Prostate gland (tissue), 2 donors: ENCODE measurements around the gene GID8. TPM values are rescaled to one million over a fixed set of nuclear protein-coding genes. Genes with fewer than 3 reads are reported as not detected.

ENCODE experiments used
- DNase-seq: peaks from one replicate; pipeline ENCODE4 v3.0.0-alpha.2; 2019; ENCODE audit warnings: low spot score
- H3K27ac ChIP-seq, 2 donors: fragments of 200-600 bp; sonication (generic); 2 replicates each; pipeline ENCODE4 v1.5.1; 2017 to 2019
- H3K27me3 ChIP-seq: fragments of 200-600 bp; sonication (generic); replicated peaks from 2 replicates; pipeline ENCODE4 v1.5.1; 2019; ENCODE audit not compliant: insufficient read depth
- H3K36me3 ChIP-seq, 2 donors: fragments of 200-600 bp; sonication (generic); 1 replicate in 1 of 2; 2 replicates in 1 of 2; pipeline versions ENCODE4 v1.5.1 to v1.8.1; 2017 to 2019
- H3K4me1 ChIP-seq: fragments of 200-600 bp; sonication (generic); replicated peaks from 2 replicates; pipeline ENCODE4 v1.5.1; 2019
- H3K4me3 ChIP-seq, 2 donors: fragments of 200-600 bp; sonication (generic); 2 replicates each; pipeline ENCODE4 v1.5.1; 2017 to 2019
- H3K9me3 ChIP-seq: fragments of 200-600 bp; sonication (generic); 2 replicates; pipeline ENCODE4 v1.5.1; 2017
- POLR2A ChIP-seq: fragments of 450-650 bp; IDR thresholded peaks from one replicate; pipeline ENCODE4 v1.6.1; 2016; ENCODE audit warnings: antibody characterized with exemption, mild to moderate bottlenecking
- POLR2AphosphoS5 ChIP-seq: sonication (generic); formaldehyde crosslinking; IDR thresholded peaks from one replicate; pipeline ENCODE4 v1.6.1; 2017; ENCODE audit warnings: antibody characterized with exemption
- WGBS: methylation state at CpG from one replicate; pipeline ENCODE4 v1.1.5; 2018; 5-methylcytosine and 5-hydroxymethylcytosine counted together
- intact Hi-C: fragments of 100-400 bp; cut with DNase I; formaldehyde crosslinking; loops from one replicate; pipeline ENCODE4 v1.14.2; 2022
- total RNA-seq, 2 donors: library from RNA; depleted of rRNA; stranded (reverse); fragments of >200 nt; gene quantifications; one replicate each; pipeline ENCODE4 v1.1.0, GENCODE V29; 2016
- TF ChIP-seq, protein P1 (sequence below), 4 experiments: fragments of 200-600 bp in 2 of 4; fragments of 450-650 bp in 2 of 4; sonication (generic) in 2 of 4; IDR thresholded peaks; 1 replicate in 3 of 4; 2 replicates in 1 of 4; pipeline ENCODE4 v1.5.1; 2016 to 2019; ENCODE audit warnings: antibody characterized with exemption in 4 of 4, mild to moderate bottlenecking in 2 of 4, moderate library complexity in 2 of 4

GID8 gene
- total RNA-seq, 2 donors from 2014 or later, result 38.7 to 42.7 TPM

DNA sequence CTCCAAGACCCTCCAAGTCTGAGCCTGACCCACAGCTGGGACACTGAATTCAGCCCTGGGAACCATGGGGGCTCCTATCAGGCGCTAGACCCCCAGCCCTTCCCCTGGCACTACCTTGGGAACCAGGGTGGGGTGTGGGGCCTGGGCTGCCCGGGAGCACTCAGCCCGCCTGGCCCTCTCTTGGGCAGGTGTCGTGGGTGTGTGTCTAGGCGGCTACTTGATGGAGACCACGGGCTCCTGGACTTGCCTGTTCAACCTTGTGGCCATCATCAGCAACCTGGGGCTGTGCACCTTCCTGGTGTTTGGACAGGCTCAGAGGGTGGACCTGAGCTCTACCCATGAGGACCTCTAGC, 29.2 kb downstream of the GID8 start:
- TF ChIP-seq POLR2A, result no peak
- TF ChIP-seq POLR2AphosphoS5, result no peak
- TF ChIP-seq, protein P1, sequence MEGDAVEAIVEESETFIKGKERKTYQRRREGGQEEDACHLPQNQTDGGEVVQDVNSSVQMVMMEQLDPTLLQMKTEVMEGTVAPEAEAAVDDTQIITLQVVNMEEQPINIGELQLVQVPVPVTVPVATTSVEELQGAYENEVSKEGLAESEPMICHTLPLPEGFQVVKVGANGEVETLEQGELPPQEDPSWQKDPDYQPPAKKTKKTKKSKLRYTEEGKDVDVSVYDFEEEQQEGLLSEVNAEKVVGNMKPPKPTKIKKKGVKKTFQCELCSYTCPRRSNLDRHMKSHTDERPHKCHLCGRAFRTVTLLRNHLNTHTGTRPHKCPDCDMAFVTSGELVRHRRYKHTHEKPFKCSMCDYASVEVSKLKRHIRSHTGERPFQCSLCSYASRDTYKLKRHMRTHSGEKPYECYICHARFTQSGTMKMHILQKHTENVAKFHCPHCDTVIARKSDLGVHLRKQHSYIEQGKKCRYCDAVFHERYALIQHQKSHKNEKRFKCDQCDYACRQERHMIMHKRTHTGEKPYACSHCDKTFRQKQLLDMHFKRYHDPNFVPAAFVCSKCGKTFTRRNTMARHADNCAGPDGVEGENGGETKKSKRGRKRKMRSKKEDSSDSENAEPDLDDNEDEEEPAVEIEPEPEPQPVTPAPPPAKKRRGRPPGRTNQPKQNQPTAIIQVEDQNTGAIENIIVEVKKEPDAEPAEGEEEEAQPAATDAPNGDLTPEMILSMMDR (IDR thresholded peaks at IDR 0.05), result no peak
- Histone ChIP-seq H3K4me1 (no peaks in the 10 kb centered on the region), H3K4me3 (no peak overlapping the region), H3K27me3 (peaks cover 4% of the 10 kb centered on the region), H3K36me3 (no peaks in the 10 kb centered on the region), H3K9me3 (no peaks in the 10 kb centered on the region), H3K27ac (no peak overlapping the region)
- no peak for DNase-seq
- 98% methylated on average over 5 of the region's 6 CpGs for WGBS
- intact Hi-C loops, result no loop called here

DNA sequence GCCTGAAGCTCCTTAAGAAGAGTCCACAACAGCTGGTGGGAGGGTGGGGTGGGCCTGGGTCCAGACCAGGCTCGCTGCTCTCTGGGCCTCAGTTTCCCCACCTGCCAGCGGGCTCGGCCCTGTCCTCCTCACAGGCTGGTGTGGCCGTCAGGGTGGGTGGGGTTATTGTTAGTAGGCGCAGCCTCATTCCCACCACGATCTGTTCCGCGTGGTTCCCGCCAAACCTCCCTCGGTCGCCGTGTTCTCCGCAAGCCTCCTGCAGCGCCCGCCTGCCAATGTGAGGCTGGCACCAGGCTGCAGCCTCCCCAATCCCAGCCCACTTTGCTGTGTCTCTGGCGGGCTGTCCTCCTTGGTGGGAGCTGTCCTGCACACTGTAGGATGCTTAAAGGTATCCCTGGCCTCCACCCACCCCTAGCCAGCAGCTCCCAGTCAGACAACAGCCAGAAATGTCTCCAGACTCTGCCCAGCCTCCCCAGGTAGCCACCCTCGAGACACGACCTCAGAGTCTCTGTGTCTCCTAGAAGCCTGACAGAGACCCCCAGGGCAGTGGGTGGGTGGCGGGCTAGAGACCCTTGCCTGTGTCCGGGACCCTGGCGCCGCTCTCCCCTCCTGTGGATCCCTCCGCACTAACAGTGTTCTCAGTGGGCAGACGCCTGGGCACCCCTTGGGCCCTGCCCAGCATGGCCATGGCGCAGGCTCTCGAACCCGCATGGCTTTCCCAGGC, 29.8 kb downstream of the GID8 start:
- Histone ChIP-seq H3K36me3 (no peaks in the 10 kb centered on the region), H3K27me3 (peaks cover 7% of the 10 kb centered on the region), H3K27ac (no peak overlapping the region), H3K4me3 (no peak overlapping the region), H3K4me1 (no peaks in the 10 kb centered on the region), H3K9me3 (no peaks in the 10 kb centered on the region)
- intact Hi-C loops, result no loop called here
- 95% methylated on average over 27 of the region's 27 CpGs for WGBS
- no peak for DNase-seq
- TF ChIP-seq POLR2A, result no peak

DNA sequence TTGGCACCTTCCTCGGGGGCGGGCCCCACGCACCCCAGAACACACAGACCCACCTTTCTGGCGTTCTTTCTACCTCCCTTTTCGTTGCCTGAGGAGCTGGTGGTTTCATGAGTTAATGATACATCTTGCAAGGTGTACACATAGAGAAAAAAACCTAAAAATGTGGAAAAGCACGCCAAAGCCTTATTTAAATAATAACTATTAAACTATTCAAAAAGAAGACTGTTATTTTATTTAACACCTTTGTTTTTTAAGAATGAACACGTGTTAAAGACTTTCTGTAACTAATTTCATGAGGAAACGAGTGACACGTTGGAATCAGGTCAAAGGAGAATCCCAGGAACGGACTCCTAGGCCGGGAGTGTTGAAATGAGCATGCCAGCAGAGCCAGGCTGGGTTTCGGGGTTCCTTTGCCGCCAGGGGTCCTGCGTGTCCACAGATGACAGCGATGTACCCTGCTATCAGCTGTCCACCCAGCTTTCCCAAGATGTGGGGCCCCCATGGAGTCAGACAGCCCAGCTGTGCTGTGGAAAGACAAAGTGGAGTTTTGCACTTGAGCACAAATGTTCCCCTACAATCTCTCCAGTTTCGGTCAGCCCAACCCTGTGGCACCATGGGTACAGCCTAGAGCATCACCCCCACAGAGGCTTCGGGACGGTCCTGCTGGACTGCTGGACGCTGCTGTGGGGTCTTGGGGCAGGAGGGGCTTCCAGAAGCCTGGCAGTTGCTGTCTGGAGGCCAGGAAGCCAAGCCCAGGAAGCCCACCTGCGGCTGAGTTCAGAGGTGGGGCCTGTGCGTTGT, 30.6 kb downstream of the GID8 start:
- no peak overlapping the region for H3K27ac ChIP-seq
- H3K27me3 ChIP-seq, result peaks cover 14% of the 10 kb centered on the region
- H3K4me1 ChIP-seq, result no peaks in the 10 kb centered on the region
- TF ChIP-seq, protein P1 (IDR thresholded peaks at IDR 0.05), result no peak
- no peak for TF ChIP-seq POLR2AphosphoS5
- TF ChIP-seq POLR2A, result no peak
- 85% methylated on average over 20 of the region's 21 CpGs for WGBS
- H3K36me3 ChIP-seq, result no peaks in the 10 kb centered on the region
- no peak for DNase-seq
- H3K4me3 ChIP-seq, result no peak overlapping the region
- intact Hi-C loops, result no loop called here
- H3K9me3 ChIP-seq, result no peaks in the 10 kb centered on the region

DNA sequence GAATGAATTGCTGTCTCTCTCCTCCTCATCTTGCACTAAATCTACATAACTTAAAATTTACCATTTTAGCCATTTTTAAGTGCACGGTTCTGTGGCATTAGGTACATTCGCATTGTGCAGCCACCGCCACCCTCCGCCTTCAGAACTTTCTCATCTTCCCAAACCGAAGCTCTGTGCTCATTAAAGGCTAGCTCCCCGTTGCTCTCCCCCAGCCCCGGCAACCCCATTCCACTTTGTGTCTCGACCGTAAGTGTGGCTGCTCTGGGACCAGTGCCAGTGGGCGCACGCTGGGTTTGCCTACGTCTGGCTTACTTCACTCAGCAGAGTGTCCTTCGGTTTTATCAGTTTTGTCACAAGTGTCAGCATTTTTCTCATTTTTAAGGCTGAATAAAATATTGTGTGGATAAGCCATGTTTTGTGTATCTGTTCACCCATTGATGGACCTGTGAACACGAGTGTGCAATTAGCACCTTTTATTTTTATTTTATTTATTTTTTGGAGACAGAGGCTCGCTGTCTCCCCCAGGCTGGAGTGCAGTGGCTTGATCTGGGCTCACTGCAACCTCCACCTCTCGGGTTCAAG, 31.3 kb downstream of the GID8 start:
- TF ChIP-seq POLR2AphosphoS5 (no peak), POLR2A (no peak)
- TF ChIP-seq, protein P1 (IDR thresholded peaks at IDR 0.05), result no peak
- 60% methylated on average over 16 of the region's 16 CpGs for WGBS
- no peaks in the 10 kb centered on the region for H3K4me1 ChIP-seq
- H3K9me3 ChIP-seq, result no peaks in the 10 kb centered on the region
- H3K27me3 ChIP-seq, result peaks cover 15% of the 10 kb centered on the region
- no peaks in the 10 kb centered on the region for H3K36me3 ChIP-seq
- H3K27ac ChIP-seq, result no peak overlapping the region
- no peak for DNase-seq
- intact Hi-C loops, result no loop called here
- no peak overlapping the region for H3K4me3 ChIP-seq

DNA sequence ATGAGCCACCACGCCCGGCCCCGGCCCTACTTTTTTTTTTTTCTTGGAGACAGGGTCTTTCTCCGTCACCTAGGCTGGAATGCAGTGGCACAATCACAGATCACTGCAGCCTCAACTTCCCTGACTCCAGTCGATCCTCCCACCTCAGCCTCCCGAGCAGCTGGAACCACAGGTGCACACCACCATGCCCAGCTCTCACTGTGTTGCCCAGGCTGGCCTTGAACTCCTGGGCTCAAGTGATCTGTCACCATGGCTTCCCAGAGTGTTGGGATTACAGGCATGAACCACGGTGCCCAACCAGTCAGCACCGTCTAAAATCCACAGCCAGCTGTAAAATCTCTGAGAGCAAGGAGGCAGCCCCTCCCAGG, 32.0 kb downstream of the GID8 start:
- intact Hi-C loops, result no loop called here
- no peak for TF ChIP-seq POLR2A
- TF ChIP-seq, protein P1 (IDR thresholded peaks at IDR 0.05), result no peak
- no peak for TF ChIP-seq POLR2AphosphoS5
- no peak for DNase-seq
- H3K27me3 ChIP-seq, result peaks cover 20% of the 10 kb centered on the region
- no peak overlapping the region for H3K4me3 ChIP-seq
- H3K36me3 ChIP-seq, result no peaks in the 10 kb centered on the region
- no peaks in the 10 kb centered on the region for H3K4me1 ChIP-seq
- 82% methylated on average over 8 of the region's 8 CpGs for WGBS
- H3K9me3 ChIP-seq, result no peaks in the 10 kb centered on the region
- no peak overlapping the region for H3K27ac ChIP-seq
